NCI-H510A treated with DMSO at 0.1 percent for 48 hours (cell line): Measurements from ENCODE around the gene DPEP1.
"Not testable (repeated sequence)": the region's sequence is repeated elsewhere in the genome, so short reads cannot be mapped to it uniquely, and the experiment has no call there.

ENCODE experiments used
- DNase-seq: peaks from one replicate; lab custom pipeline; 2025; lab: John Stamatoyannopoulos, UW

The DPEP1 gene

DNA sequence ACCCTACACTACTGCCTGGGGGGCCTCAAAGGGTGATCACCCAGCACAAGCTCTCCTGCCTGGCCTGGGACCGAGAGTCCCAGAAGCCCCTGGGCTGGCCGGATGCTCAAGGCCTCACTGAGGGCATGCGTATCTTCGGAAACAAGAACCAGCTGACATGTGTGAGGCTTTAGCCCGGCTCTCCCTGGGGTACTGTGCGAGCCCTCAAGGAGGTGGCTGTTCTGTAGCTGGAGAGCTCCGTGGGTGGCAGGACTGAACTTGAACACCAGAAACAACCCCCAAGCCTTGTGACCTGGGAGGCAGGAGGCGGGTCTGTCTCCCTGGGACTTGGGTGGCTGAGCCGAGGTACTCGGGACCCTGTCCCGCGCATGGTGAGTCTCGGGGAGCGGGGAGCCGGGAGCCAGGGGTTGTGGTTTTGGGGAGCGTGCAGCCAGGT, 7.0 kb downstream of the DPEP1 start:
- no peak for DNase-seq

DNA sequence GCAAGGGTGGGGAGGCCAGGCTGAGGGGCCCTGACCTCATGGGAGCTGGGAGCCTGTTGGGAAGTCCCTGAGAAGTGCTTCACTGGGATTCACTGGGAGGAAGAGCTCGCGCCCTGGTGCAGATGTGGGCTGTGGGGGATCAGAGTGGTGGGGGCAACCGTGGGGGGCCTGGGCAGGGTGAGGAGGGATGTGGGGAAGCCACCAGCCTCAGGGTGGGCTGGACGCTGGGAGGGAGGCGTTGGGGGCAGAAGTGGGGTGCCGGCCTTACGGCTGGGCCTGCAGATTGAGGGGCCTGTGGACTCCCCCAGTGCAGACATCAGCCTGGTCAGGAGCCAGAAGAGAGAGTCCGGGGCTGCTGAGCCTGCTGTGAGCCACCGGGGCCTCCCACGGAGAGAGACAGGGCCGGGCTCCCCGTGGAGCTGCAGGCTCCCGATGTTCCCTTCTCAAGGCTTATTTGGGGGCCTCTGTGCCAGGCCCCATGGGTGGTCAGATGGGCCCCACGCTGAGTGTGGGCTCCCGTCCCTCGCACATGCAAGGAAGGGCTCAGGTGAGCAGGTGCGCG, 7.8 kb downstream of the DPEP1 start:
- no peak for DNase-seq

DNA sequence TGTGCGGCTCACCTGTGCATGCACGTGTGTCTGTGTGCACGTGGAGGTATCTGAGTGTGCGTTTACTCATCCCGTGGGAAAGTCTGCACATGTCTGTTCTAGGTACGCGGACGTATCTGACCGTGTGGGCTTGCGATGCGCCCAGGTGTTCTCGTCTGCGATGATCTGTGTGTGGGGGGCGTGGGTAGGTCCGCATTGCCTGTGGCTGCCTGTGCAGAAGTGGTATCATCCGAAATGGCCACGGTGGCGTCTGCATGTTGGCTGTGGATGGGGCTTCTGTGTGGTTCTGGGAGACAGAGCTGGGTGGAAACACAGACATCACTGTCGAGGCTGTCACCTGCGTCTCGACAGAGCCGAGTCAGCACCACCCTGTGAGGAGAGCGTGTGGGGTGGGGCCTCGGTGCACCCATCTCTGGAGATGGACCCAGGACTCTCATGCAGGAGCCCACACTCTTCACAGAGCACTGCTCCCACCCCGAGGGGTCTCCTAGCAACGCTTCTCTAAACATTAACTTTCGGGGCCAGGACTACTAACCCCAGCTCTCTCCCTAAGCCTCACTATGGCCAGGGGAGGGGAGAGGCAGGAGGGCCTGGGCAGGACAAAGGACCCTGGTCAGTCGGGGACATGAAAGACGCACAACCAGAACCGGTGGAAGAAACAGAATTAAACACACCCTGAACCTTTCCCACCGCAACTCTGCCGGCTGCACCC, 8.4 kb downstream of the DPEP1 start:
- DNase-seq = no peak

DNA sequence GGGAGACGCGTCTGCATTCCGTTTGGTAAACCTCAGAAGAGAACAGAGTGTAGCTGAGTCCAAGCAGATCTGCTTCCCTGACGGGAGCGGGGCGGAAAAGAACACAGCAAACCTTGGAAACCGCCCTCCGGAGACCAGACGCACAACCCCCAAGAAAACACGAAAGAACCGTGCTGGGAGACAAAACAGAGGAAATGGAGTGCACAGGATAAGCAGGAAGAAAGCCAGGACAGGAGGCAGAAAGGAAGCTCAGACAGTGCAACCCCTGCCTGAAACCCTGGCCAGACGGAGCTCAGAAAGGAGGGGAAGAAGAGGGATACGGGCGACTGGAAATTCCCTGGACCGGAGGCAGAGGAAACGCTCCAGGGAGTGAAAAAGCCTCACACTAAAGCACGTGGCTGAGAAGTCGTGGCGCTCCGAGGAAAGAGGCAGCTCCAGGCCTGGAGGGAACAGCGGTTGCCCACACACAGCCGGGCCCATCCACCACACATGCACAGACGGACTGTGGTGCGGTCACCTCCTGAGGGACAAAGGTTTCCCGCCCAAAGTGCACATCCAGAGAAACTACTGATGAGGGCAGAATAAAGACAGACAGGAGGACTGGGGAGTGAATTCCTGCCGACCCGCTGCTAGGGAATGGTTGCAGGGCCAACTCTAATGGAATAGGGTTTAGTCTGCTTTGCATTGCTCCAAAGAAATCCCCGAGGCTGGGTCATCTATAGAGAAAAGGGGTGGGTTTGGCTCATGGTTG, 10.2 kb downstream of the DPEP1 start:
- DNase-seq = no peak

DNA sequence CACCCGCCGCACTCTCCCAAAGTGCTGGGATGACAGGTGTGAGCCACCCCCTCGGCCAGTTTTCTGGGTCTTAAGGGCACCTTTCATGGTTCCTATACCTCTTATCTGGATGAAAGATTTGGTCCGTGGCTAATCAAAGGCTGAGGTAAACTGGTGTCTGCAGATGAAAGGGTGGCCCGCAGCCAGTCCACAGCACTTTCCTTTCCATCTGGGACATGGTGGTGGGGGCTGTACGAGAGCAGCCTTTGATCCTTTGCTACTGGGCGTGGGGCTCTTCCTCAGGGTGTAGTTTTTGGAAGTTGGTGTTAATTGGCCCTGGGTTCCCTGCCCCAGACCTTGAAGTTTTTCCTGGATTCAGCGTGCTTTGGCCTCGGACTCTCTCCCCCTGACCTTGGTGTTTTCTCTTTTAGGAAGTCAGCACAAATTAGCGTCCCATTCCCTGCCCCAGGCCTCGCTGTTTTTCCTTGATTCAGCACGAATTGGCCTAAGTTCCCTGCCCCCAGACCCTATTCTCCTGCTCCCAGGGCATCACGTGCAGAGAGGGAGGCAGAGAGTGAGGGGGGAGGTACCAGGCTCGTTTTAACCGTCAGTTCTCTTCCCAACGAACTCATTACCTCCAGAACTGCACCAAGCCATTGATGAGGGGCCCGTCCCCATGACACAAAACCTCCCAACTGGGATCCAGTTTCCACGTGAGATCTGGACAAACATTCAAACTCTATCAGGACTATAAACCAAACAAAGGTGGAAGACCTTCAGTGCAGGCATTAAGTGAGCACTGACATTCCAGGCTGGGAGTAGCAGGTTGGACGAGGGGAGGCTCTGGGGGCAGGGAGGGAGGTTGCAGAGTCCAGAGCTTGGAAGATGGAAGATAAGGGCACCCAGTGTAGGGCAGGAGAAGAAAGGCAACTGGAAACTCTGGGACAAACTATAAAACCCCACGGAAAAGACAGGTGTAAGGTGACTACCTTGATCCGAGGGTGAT, 11.6 kb downstream of the DPEP1 start:
- no peak for DNase-seq

DNA sequence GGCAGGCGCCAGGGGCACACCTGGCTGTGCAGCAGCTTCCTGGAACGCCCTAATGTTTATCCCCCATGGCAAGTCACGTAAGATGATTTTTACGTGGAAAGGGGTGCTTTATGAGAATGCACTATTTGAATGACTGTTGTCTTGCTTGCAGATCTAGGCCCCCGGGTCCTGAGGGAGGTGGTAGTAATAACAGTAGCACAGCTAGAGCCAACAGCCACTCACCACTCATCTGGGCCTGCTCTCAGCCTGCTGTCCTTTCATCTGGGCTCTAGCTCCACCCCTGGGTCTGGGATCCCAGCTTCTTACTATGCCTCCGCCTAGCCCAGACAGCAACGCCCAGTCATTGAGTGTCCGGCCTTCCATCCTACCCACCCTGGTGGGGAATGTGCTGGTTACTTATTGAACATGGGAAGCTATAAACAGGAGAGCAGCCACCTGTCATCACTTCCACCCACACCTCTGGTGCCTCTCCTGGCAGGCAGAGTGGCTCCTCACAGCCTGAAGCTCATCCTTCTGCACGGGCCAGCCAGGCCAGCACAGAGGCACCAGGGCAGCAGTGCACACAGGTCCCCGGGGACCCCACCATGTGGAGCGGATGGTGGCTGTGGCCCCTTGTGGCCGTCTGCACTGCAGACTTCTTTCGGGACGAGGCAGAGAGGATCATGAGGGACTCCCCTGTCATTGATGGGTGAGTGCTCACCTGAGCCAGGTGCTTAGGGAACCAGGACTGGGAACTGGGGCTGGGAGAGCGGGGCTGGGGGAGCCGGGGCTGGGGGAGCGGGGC, 16.6 kb downstream of the DPEP1 start:
- no peak for DNase-seq

DNA sequence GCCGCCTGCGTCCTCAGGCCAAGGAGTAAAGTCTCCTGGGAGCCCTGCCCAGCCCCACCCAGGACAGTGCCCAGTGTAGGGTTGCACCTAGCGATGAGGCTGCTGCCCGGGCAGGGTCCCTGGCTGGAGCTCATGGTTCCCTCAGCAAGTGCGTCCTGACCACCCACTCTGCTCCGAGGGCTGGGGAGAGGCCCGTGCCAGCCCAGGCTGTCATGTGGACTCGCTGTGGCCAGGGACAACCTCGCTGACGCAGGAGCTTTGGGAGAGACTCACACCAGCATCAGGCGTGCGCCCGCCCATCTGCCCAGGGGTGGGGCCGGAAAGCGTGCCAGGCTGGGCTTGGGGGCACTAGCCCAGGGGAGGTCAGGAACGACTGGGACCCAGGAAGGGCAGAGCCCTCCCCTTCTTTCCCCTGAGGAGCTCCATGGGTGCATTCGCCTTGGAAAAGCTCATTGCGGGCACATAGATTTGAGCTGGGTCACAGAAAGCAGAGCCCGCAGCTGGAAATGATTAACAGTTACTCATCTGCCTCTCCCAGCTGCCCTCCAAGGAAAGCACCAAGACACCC, 19.7 kb downstream of the DPEP1 start:
- DNase-seq = no peak

DNA sequence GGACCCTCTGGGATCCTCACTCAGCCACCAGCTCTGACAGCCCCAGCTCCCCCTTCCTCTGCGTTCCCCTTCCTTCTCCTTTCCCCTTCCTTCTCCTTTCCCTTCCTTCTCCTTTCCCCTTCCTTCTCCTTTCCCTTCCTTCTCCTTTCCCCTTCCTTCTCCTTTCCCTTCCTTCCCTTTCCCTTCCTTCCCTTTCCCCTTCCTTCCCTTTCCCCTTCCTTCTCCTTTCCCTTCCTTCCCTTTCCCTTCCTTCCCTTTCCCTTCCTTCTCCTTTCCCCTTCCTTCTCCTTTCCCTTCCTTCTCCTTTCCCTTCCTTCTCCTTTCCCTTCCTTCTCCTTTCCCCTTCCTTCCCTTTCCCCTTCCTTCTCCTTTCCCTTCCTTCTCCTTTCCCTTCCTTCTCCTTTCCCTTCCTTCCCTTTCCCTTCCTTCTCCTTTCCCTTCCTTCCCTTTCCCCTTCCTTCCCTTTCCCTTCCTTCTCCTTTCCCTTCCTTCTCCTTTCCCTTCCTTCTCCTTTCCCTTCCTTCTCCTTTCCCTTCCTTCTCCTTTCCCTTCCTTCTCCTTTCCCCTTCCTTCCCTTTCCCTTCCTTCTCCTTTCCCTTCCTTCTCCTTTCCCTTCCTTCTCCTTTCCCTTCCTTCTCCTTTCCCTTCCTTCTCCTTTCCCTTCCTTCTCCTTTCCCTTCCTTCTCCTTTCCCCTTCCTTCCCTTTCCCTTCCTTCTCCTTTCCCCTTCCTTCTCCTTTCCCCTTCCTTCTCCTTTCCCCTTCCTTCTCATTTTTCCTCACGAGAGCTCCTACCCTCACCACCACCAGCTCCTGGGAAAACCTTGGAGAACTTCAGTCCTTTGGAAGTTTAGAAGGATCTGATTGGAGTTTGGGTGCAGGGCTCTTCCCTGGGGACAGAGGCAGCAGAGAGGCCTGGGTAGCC, 21.3 kb downstream of the DPEP1 start:
- DNase-seq = not testable (repeated sequence)

DNA sequence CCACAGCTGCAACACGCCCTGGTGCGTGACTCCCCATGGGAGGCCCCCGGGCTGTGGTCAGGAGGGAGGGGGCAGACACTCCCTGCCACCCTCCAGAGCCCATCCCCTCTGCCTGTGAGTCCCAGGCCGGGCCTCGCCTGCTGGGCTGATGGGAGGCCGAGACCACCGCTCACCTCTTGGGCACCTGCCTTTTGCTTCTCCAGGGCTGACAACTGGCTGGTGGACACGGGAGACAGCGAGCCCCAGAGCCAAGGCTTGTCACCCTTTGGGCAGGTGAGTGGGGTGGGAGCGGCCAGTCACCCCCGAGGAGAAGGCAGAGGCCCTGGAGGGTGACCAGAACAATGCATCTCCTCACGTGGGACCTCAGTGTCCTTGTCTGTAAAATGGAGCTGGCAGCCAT, 23.2 kb downstream of the DPEP1 start:
- no peak for DNase-seq

DNA sequence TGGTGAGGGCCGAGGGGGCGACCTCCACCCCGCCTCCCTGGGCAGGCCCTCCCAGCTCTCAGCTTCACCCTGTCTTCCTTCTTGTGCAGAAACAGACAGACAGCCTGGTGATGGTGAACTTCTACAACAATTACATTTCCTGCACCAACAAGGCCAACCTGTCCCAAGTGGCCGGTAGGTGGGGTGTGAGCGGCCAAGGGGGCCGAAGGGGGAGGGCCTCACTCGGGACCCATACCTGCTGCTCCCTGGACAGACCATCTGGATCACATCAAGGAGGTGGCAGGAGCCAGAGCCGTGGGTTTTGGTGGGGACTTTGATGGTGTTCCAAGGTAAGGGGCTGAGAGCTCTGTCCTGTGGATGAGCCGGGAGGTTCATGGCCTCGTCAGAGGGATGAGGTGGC, 23.9 kb downstream of the DPEP1 start:
- DNase-seq = no peak

DNA sequence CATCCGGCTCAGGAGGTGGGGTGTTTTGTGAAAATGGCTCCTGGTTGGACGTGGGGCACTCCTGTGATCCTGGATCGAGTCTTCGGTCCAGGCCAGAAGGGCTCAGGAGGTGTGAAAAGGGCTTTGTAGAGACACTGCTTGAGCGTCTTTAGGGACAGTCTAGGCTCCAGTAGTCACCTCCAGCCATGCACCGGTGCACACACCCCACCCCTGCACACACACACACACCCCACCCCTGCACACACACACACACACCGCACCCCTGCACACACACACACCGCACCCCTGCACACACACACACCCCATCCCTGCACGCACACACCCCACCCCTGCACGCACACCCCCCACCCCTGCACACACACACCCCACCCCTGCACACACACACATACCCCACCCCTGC, 25.0 kb downstream of the DPEP1 start:
- no peak for DNase-seq

DNA sequence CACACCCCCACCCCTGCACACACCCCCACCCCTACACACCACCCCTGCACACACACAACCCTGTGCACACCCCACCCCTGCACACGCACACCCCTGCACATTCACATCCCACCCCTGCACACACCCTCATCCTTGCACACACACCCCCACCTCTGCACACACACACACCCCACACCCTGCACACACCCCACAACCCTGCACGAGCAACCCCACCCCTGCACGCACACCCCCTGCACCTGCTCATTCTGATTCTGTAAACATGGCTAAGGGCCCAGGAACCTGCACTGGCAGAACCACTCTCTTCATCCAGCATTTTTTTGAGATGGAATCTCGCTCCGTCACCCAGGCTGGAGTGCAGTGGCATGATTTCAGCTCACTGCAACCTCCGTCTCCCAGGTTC, 25.9 kb downstream of the DPEP1 start:
- DNase-seq = no peak

DNA sequence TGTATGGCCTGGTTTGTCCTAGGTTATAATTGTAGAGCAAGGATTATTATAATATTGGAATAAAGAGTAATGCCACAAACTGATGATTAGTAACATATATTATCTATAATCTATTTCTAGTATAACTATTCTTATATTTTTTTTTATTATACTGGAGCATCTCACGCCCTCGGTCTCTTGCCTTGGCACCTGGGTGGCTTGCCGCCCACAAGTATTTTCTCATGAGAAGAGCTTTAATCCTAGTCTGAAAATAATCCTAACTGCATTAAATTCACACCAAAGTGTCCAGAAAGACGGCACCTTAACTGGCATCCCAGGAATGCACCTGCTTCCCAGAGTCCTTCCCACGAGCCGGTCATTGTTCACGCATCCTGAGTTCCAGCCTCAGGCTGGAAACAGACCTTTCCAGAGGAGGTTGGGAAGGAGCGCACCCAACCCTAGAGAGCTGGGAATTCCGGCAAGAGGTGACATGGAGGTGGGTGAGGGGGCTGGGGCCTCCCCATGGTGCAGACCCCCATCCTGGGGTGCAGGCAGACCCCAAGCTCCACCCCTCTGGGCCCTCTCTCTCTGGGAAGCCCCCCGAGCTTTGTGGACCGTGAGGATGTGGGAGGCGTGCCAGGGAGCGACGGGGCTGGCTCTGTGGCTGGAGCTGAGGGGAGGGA, 28.1 kb downstream of the DPEP1 start:
- no peak for DNase-seq

DNA sequence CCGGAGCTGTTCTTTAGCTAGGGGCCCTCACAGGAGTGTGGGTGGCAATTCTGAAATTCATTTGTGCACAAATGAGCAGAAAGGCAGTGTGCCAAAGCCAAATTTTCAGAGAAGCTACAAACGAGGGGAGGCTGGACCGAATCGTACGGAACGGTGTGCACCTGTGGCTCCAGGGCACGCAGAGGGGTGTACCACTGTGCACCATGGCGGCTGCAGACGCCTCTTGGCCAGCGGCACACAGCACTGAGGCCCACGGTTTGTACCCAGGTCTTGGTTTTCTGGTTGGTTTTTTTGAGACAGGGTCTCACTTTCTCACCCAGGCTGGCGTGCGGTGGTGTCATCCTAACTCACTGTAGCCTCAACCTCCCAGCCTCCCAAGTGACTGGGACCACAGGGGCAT, 29.1 kb downstream of the DPEP1 start:
- no peak for DNase-seq

DNA sequence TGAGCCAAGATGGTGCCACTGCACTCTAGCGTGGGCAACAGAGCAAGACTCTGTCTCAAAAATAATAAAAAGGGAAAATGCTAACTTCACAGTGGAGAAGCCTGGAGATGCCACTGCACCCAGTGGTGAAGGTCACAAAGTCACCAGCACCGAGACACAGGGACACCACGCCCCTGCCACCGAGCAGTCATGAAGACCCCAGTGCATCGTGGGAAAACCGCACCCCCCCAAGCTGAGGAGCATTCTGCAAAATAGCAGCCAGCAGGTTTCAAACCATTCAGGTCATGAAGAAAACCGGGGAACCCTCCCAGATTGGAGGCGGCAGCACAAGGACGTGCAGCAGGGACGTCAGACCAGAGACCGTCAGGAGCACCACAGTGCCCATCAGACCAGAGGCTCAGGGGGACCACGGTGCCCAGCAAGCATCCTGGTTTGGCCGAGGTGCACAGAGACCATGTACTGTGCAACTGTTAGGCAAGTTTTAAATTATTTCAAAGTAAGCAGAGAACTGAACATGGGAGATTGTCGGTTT, 30.4 kb downstream of the DPEP1 start:
- no peak for DNase-seq

DNA sequence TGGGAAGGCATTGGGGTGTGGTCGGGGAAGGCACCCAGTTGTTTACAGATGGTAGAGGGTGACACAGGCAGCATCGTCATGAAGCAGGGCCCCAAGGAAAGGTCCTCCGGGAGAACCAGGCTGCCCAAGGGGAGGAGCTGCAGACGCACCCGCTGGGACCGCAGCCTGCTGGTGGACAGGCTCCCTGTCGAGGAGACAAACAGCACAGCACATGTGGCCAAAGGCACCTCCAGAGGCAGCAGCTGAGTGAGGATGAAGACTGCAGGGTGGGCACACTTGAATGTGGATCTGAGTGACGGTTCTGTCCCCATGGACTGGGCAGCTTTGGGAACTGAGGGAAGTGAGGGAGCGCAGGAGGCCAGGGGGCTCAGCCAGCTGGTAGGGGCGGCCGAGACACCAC, 31.7 kb downstream of the DPEP1 start:
- DNase-seq = no peak

DNA sequence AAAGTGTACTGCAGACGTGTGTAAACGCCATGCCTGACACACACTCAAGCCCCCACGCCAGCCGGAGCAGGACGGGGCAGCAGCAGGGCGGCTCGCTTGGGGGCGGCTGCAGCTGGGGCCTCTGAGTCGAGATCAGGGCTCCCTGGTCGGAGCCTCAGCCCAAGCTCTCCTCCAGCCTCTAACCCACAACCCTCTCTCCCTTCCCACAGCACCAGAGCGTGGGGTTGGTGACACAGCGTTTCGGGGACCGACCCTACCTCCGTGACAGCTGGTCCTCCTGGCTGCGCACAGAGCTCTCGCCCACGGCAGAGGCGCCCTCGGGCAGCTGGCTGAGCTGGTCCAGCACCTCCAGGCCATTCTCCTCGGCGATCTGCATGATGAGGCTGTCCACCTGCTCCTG, 32.8 kb downstream of the DPEP1 start:
- DNase-seq = no peak

DNA sequence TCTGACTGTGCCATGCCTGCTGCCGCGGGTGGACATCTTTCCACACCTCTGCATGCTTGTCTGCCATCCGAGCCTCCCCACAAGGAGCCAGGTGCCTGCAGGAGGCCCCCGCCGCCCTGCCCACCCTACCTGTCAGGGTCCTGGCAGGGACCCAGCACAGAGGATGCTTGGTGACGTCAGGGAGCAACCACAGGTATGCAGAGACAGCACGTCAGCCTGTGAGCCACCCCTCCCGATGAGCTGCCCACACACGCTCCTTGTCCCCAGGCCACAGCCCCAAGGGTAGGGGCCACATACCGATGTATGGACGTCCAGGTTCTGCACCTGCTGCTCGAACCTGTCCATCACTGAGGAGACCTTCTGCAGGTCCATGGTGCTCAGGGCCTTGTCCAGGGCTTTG, 33.5 kb downstream of the DPEP1 start:
- DNase-seq = no peak

DNA sequence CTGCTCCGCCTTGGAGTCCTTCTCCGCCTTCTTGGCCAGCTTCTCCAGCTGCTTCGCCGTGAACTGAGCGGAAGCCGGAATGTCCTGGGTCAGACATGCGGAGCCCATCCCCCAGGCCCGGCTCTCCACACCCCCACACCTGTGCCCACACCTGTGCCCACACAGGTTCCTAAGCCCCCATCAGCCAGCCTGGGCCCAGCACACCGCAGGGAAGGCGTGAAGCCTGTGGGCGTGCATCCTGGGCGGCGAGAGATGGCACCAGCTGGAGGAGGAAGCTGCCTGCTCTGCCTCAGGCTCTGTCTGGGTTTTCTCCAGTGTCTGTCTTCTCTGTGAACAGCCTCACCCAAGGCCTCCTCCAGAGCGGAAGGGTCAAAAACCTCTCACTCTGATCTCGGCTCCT, 38.1 kb downstream of the DPEP1 start:
- no peak for DNase-seq
